GM12892 (cell line): ENCODE results near the gene ASTN2.

Source experiments
- POLR2A ChIP-seq: IDR thresholded peaks from 2 replicates; pipeline ENCODE4 v1.6.1; 2011; ENCODE audit warnings: low read depth, low read length, control low read depth
- POLR2AphosphoS5 ChIP-seq: IDR thresholded peaks from 2 replicates; pipeline ENCODE4 v1.6.1; 2011; ENCODE audit warnings: low read depth, low read length, control low read depth

GRCh38 chr9:116939161-116939560 is 475.7 kb downstream of the ASTN2 start:
- TF ChIP-seq POLR2AphosphoS5 (no peak), POLR2A (no peak)
